ENCODE data around the gene SNAPC1.

The SNAPC1 gene

GRCh38 chr14:61838661-61839245, 76.5 kb downstream of the SNAPC1 start:
- DNase-seq (ENCODE audit: low read depth in 1 of 2, low spot score in 1 of 2) = no peak
- no peak overlapping the region for H3K27ac ChIP-seq (replicated peaks)
- no peak overlapping the region for H3K4me3 ChIP-seq (replicated peaks; ENCODE audit: insufficient read depth, low read length)
- TF ChIP-seq SPI1 (IDR thresholded peaks at IDR 0.05; ENCODE audit: borderline replicate concordance, low read depth) (no peak), GABPA (IDR thresholded peaks at IDR 0.05; ENCODE audit: low read depth) (no peak), POLR2AphosphoS5 (IDR thresholded peaks at IDR 0.05; ENCODE audit: low read depth) (no peak), REST (IDR thresholded peaks at IDR 0.05; ENCODE audit: insufficient replicate concordance, low read depth) (no peak), CTCF (IDR thresholded peaks at IDR 0.05; ENCODE audit: insufficient read depth, low read length) (no peak)
- no peaks in the 10 kb centered on the region for H3K27me3 ChIP-seq (ENCODE audit: insufficient read depth, poor library complexity, severe bottlenecking)

- Histone ChIP-seq H3K27ac (replicated peaks) (no peak overlapping the region), H3K4me3 (replicated peaks; ENCODE audit: insufficient read depth, low read length) (no peak overlapping the region), H3K27me3 (ENCODE audit: insufficient read depth, poor library complexity, severe bottlenecking) (no peaks in the 10 kb centered on the region)
- DNase-seq (ENCODE audit: low read depth in 1 of 2, low spot score in 1 of 2) = no peak
- TF ChIP-seq REST (IDR thresholded peaks at IDR 0.05; ENCODE audit: insufficient replicate concordance, low read depth) = no peak
- no peak for TF ChIP-seq GABPA (IDR thresholded peaks at IDR 0.05; ENCODE audit: low read depth)
- no peak for TF ChIP-seq POLR2AphosphoS5 (IDR thresholded peaks at IDR 0.05; ENCODE audit: low read depth)
- TF ChIP-seq SPI1 (IDR thresholded peaks at IDR 0.05; ENCODE audit: borderline replicate concordance, low read depth) = no peak
- TF ChIP-seq CTCF (IDR thresholded peaks at IDR 0.05; ENCODE audit: insufficient read depth, low read length) = no peak
These were observed 77.3 kb downstream of the SNAPC1 start for GRCh38 chr14:61839507-61839906.

- Histone ChIP-seq H3K27me3 (ENCODE audit: insufficient read depth, poor library complexity, severe bottlenecking) (no peaks in the 10 kb centered on the region), H3K27ac (replicated peaks) (no peak overlapping the region), H3K4me3 (replicated peaks; ENCODE audit: insufficient read depth, low read length) (no peak overlapping the region)
- no peak for DNase-seq (ENCODE audit: low read depth in 1 of 2, low spot score in 1 of 2)
- TF ChIP-seq CTCF (IDR thresholded peaks at IDR 0.05; ENCODE audit: insufficient read depth, low read length) (no peak), POLR2AphosphoS5 (IDR thresholded peaks at IDR 0.05; ENCODE audit: low read depth) (no peak), SPI1 (IDR thresholded peaks at IDR 0.05; ENCODE audit: borderline replicate concordance, low read depth) (no peak), GABPA (IDR thresholded peaks at IDR 0.05; ENCODE audit: low read depth) (no peak), REST (IDR thresholded peaks at IDR 0.05; ENCODE audit: insufficient replicate concordance, low read depth) (no peak)
These were observed 78.9 kb downstream of the SNAPC1 start for GRCh38 chr14:61841145-61841544.

Measured in HL-60 (cell line).